Kidney (tissue), 14 donors: ENCODE results near the gene LNX1. TPM values are rescaled to one million over a fixed set of nuclear protein-coding genes. Genes with fewer than 3 reads are reported as not detected.

Experiments used
- DNase-seq, 5 donors: peaks; one replicate each; pipeline ENCODE4 v3.0.0-alpha.2; 2013 to 2020
- FAIRE-seq: peaks from 2 replicates; lab custom pipeline; 2012; peaks lifted over from hg19 to GRCh38; lab: Jason Lieb, UNC
- H3K27ac ChIP-seq, 2 donors: one replicate each; pipeline ENCODE4 v1.7.0; 2013; ENCODE audit warnings: low read depth in 2 of 2, low read length in 2 of 2, inconsistent platforms in 1 of 2
- H3K27me3 ChIP-seq: one replicate; pipeline ENCODE4 v1.7.1; 2013; ENCODE audit warnings: low read length, inconsistent platforms; ENCODE audit not compliant: control insufficient read depth, insufficient read depth
- H3K36me3 ChIP-seq, 3 donors: one replicate each; pipeline versions ENCODE4 v1.7.0 to v1.7.1; 2013; ENCODE audit warnings: low read length in 3 of 3, control low read depth in 1 of 3, inconsistent platforms in 1 of 3; ENCODE audit not compliant: insufficient read depth in 3 of 3, control insufficient read depth in 2 of 3
- H3K4me1 ChIP-seq, 3 donors: one replicate each; pipeline versions ENCODE4 v1.7.0 to v1.7.1; 2013; ENCODE audit warnings: low read length in 3 of 3, inconsistent platforms in 1 of 3, low read depth in 1 of 3; ENCODE audit not compliant: control insufficient read depth in 2 of 3, insufficient read depth in 2 of 3
- H3K4me3 ChIP-seq, 3 donors: one replicate each; pipeline versions ENCODE4 v1.7.0 to v1.8.1; 2013; ENCODE audit warnings: low read length in 3 of 3, control low read depth in 1 of 3, inconsistent platforms in 1 of 3
- H3K9ac ChIP-seq, 3 donors: one replicate each; pipeline versions ENCODE4 v1.7.0 to v1.7.1; 2013; ENCODE audit warnings: low read length in 3 of 3, control low read depth in 1 of 3, inconsistent platforms in 1 of 3
- H3K9me3 ChIP-seq, 3 donors: one replicate each; pipeline versions ENCODE4 v1.7.0 to v1.7.1; 2013; ENCODE audit warnings: low read length in 3 of 3, control low read depth in 1 of 3, inconsistent platforms in 1 of 3; ENCODE audit not compliant: control insufficient read depth in 2 of 3, insufficient read depth in 1 of 3
- intact Hi-C: fragments of 100-400 bp; cut with DNase I; formaldehyde crosslinking; loops from one replicate; pipeline ENCODE4 v1.11.1; 2022
- polyA plus RNA-seq: library from polyadenylated mRNA; stranded (reverse); fragments of 350-450 nt; fragmentation: Illumina TruSeq; extraction: RNeasy Lipid Tissue Mini Kit (QIAGEN cat#74804); gene quantifications from one replicate; pipeline ENCODE4 v1.2.3, GENCODE V29; 2014; ENCODE audit warnings: low read depth, low replicate concordance; ENCODE audit not compliant: insufficient read depth
- total RNA-seq: library from RNA; stranded (reverse); fragmentation: NEBNext Ultra II Directional; extraction: Animal tissue kit (Norgen Biotek cat#: 25700); gene quantifications from one replicate; pipeline ENCODE4 v1.2.1, GENCODE V29; 2021
- TF ChIP-seq, protein P1 (sequence below): IDR thresholded peaks from 3 replicates; pipeline ENCODE4 v1.5.1; 2012; ENCODE audit warnings: mild to moderate bottlenecking, moderate library complexity, borderline replicate concordance; ENCODE audit not compliant: insufficient read depth; ENCODE audit errors: extremely low read depth
- donor health status: control.
- donor health status: control.
- donor health status: control.
- donor health status: control.
- donor health status: control.
- donor health status: DM: yes; HTN: yes; CAD: no.
- donor health status: Normal renal cell carcinoma (clear cell type).

Gene LNX1
- total and polyA plus RNA-seq, 2 donors from 2014 or later: 10.2 to 25.6 TPM

DNA sequence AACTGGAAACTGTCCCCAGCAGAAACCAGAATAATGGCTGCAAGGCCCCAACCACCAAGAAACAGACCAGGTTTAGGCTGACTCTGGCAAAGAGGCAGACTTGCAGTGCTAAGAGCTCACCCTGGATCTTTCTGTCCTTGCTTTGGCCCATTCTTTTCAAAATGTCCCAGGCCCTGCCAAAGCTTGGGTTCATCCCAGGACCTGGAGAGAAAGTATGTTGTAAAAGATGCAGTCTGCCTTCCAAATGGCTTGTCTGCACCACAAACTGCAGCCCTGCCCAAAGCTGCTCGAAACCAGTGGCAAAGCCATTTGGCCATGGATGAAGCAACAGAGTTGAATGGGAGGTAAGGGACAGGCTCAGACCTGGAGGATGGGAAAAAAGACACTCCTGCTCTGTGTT lies 38.0 kb upstream of the LNX1 start:
- intact Hi-C loops: no loop called here
- no peak for DNase-seq
- Histone ChIP-seq H3K4me3 (no peak overlapping the region), H3K36me3 (no peaks in the 10 kb centered on the region), H3K27me3 (no peaks in the 10 kb centered on the region), H3K4me1 (no peaks in the 10 kb centered on the region), H3K9me3 (no peaks in the 10 kb centered on the region), H3K27ac (no peak overlapping the region), H3K9ac (no peak overlapping the region)
- FAIRE-seq: no peak
- TF ChIP-seq, protein P1, sequence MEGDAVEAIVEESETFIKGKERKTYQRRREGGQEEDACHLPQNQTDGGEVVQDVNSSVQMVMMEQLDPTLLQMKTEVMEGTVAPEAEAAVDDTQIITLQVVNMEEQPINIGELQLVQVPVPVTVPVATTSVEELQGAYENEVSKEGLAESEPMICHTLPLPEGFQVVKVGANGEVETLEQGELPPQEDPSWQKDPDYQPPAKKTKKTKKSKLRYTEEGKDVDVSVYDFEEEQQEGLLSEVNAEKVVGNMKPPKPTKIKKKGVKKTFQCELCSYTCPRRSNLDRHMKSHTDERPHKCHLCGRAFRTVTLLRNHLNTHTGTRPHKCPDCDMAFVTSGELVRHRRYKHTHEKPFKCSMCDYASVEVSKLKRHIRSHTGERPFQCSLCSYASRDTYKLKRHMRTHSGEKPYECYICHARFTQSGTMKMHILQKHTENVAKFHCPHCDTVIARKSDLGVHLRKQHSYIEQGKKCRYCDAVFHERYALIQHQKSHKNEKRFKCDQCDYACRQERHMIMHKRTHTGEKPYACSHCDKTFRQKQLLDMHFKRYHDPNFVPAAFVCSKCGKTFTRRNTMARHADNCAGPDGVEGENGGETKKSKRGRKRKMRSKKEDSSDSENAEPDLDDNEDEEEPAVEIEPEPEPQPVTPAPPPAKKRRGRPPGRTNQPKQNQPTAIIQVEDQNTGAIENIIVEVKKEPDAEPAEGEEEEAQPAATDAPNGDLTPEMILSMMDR: no peak

DNA sequence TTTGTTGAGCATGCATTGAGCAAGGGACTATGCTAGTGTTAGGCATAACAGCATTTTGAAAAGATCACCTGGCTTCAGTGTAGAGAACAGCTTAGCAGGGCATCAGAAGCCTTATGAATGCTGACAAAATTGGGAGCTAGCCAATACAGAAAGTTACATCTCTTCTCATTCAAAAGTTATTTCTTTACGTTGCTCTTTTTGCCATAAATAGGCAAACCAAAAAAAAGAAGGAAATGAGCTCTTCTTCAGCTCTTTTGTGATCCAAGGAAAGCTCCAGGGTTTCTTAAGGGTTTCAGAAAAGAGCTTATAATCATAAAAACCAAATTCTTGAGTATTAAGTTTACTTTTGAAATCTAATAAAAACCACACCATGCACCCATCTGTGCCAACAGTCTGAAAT lies 35.2 kb upstream of the LNX1 start:
- H3K36me3 ChIP-seq: no peaks in the 10 kb centered on the region
- no peak overlapping the region for H3K4me3 ChIP-seq
- H3K27me3 ChIP-seq: no peaks in the 10 kb centered on the region
- FAIRE-seq (no peak), DNase-seq (no peak)
- intact Hi-C loops: no loop called here
- no peak overlapping the region for H3K9ac ChIP-seq
- H3K4me1 ChIP-seq: no peaks in the 10 kb centered on the region
- TF ChIP-seq, protein P1: no peak
- no peak overlapping the region for H3K27ac ChIP-seq
- no peaks in the 10 kb centered on the region for H3K9me3 ChIP-seq

DNA sequence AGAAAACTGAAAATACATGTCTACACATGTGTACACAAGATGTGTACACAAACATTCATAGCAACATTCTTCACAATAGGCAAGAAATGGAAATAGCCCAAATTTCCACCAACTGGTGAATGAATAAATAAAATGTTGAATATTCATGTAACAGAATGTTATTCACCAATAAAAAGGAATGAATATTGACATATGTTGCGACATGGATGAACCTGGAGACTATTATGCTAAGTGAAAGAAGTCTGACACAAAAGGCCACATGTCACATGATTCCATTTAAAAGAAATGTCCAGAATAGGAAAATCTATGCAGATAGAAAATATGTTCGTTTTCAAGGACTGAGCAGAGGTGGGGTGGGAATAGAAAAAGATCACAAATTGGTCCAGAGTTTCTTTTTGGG lies 34.6 kb upstream of the LNX1 start:
- Histone ChIP-seq H3K27ac (no peak overlapping the region), H3K9me3 (no peaks in the 10 kb centered on the region), H3K27me3 (no peaks in the 10 kb centered on the region), H3K9ac (no peak overlapping the region), H3K4me1 (no peaks in the 10 kb centered on the region), H3K36me3 (no peaks in the 10 kb centered on the region), H3K4me3 (no peak overlapping the region)
- TF ChIP-seq, protein P1: no peak
- FAIRE-seq (no peak), DNase-seq (no peak)
- intact Hi-C loops: no loop called here

DNA sequence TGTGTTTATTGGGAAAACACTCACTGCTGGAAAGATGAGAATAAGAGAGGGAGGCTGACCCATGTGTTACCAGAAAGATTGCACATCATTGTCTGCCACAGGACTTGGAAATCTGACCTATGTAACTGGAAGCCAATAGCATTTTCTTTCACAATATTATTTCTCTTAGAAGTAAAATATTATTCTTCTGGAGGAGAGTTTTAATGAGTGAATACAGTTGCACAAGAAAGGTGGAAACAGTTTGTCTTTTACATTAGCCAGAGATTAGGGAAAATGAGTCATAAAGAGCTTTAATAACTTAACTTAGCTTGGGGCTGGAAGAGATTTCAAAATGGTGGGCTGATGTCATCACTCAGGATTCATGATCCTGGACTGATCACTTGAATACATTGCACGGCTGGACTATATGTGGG lies 31.5 kb upstream of the LNX1 start:
- FAIRE-seq: no peak
- intact Hi-C loops: no loop called here
- Histone ChIP-seq H3K36me3 (no peaks in the 10 kb centered on the region), H3K9ac (no peak overlapping the region), H3K4me3 (no peak overlapping the region), H3K9me3 (no peaks in the 10 kb centered on the region), H3K4me1 (no peaks in the 10 kb centered on the region), H3K27ac (no peak overlapping the region), H3K27me3 (no peaks in the 10 kb centered on the region)
- TF ChIP-seq, protein P1: no peak
- DNase-seq: no peak
